Liver (tissue), 3 donors: ENCODE data around the gene ITIH1.

Experiments used
- RAD21 ChIP-seq, 2 donors: IDR thresholded peaks; 2 replicates each; pipeline ENCODE4 v1.6.1; 2016; ENCODE audit warnings: antibody characterized with exemption in 2 of 2, mild to moderate bottlenecking in 2 of 2
- YY1 ChIP-seq: IDR thresholded peaks from 2 replicates; pipeline ENCODE4 v1.6.1; 2016; ENCODE audit warnings: antibody characterized with exemption, mild to moderate bottlenecking
- TF ChIP-seq, protein P1 (sequence below): IDR thresholded peaks from 2 replicates; pipeline ENCODE4 v1.6.1; 2016; ENCODE audit warnings: antibody characterized with exemption
- TF ChIP-seq, protein P2 (sequence below): fragments of 150-350 bp; IDR thresholded peaks from 2 replicates; pipeline ENCODE4 v1.5.1; 2017; ENCODE audit warnings: improper control_type of control experiment, low read depth, low read length; ENCODE audit not compliant: missing input control
- donor health status: healthy.
- donor health status: healthy.

DNA sequence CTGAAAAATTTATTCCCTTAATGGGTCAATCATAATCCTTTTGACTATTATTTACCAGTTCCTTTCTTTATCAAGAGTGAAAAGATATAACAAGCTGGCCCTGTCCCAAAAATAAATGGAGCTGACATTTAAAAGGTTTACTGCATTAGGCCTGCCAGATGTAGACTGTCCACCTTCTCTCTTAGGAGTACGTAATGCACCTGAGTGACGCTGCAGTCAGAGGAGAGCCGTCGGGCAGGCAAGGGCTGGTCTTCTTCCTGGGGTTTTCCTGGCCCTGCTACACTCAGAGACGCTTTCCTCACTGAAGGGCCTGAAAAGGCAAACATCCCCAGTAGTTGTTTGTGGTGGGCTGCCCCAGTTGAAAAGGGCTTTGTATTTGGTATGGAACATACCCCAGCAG is 34.2 kb upstream of the ITIH1 start:
- TF ChIP-seq, protein P1, sequence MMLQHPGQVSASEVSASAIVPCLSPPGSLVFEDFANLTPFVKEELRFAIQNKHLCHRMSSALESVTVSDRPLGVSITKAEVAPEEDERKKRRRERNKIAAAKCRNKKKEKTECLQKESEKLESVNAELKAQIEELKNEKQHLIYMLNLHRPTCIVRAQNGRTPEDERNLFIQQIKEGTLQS: no peak
- TF ChIP-seq, protein P2, sequence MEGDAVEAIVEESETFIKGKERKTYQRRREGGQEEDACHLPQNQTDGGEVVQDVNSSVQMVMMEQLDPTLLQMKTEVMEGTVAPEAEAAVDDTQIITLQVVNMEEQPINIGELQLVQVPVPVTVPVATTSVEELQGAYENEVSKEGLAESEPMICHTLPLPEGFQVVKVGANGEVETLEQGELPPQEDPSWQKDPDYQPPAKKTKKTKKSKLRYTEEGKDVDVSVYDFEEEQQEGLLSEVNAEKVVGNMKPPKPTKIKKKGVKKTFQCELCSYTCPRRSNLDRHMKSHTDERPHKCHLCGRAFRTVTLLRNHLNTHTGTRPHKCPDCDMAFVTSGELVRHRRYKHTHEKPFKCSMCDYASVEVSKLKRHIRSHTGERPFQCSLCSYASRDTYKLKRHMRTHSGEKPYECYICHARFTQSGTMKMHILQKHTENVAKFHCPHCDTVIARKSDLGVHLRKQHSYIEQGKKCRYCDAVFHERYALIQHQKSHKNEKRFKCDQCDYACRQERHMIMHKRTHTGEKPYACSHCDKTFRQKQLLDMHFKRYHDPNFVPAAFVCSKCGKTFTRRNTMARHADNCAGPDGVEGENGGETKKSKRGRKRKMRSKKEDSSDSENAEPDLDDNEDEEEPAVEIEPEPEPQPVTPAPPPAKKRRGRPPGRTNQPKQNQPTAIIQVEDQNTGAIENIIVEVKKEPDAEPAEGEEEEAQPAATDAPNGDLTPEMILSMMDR: no peak
- TF ChIP-seq RAD21 (IDR thresholded peaks at IDR 0.05): no peak
- no peak for TF ChIP-seq YY1
